Esophagus muscularis mucosa (tissue), 4 donors: Measurements from ENCODE around the gene ZFR. TPM values are rescaled to one million over a fixed set of nuclear protein-coding genes. Genes with fewer than 3 reads are reported as not detected.

Source experiments
- DNase-seq: peaks from one replicate; pipeline ENCODE4 v3.0.0-alpha.2; 2017; ENCODE audit errors: extremely low spot score
- H3K27ac ChIP-seq, 4 donors: fragments of 200-600 bp; sonication (generic); replicated peaks in 1 of 4; 1 replicate in 3 of 4; 2 replicates in 1 of 4; pipeline ENCODE4 v1.5.1; 2016 to 2019; ENCODE audit warnings: mild to moderate bottlenecking in 1 of 4
- H3K27me3 ChIP-seq, 4 donors: fragments of 200-600 bp; sonication (generic); one replicate each; pipeline versions ENCODE4 v1.5.1 to v1.6.0; 2016 to 2019
- H3K36me3 ChIP-seq, 4 donors: fragments of 200-600 bp; sonication (generic); one replicate each; pipeline ENCODE4 v1.5.1; 2016 to 2019
- H3K4me1 ChIP-seq, 4 donors: fragments of 200-600 bp; sonication (generic); one replicate each; pipeline ENCODE4 v1.5.1; 2016 to 2019
- H3K4me3 ChIP-seq, 4 donors: fragments of 200-600 bp; sonication (generic); 1 replicate in 2 of 4; 2 replicates in 2 of 4; pipeline ENCODE4 v1.5.1; 2016 to 2019; ENCODE audit warnings: mild to moderate bottlenecking in 4 of 4, moderate library complexity in 1 of 4
- H3K9me3 ChIP-seq, 4 donors: fragments of 200-600 bp; sonication (generic); 1 replicate in 3 of 4; 2 replicates in 1 of 4; pipeline ENCODE4 v1.5.1; 2016 to 2019
- EP300 ChIP-seq: sonication (generic); formaldehyde crosslinking; IDR thresholded peaks from one replicate; pipeline ENCODE4 v1.6.1; 2017; ENCODE audit warnings: antibody characterized with exemption
- POLR2A ChIP-seq: fragments of 450-650 bp; IDR thresholded peaks from one replicate; pipeline ENCODE4 v1.6.1; 2017; ENCODE audit warnings: antibody characterized with exemption, moderate library complexity, mild to moderate bottlenecking, low read depth
- POLR2AphosphoS5 ChIP-seq, 2 donors: sonication (generic); formaldehyde crosslinking; IDR thresholded peaks; one replicate each; pipeline ENCODE4 v1.6.1; 2017; ENCODE audit warnings: antibody characterized with exemption in 2 of 2
- WGBS: methylation state at CpG from one replicate; pipeline ENCODE4 v1.1.5; 2018; 5-methylcytosine and 5-hydroxymethylcytosine counted together
- intact Hi-C: fragments of 100-400 bp; cut with DNase I; formaldehyde crosslinking; loops from one replicate; pipeline ENCODE4 v1.15.1; 2023
- total RNA-seq, 4 donors: library from RNA; depleted of rRNA; stranded (reverse); fragments of >200 nt; gene quantifications; one replicate each; pipeline versions ENCODE4 v1.1.0 to v1.2.1, GENCODE V29; 2016
- TF ChIP-seq, protein P1 (sequence below), 3 experiments: fragments of 200-600 bp in 2 of 3; fragments of 450-650 bp in 1 of 3; sonication (generic) in 2 of 3; IDR thresholded peaks; one replicate each; pipeline ENCODE4 v1.5.1; 2017 to 2019; ENCODE audit warnings: antibody characterized with exemption in 3 of 3, mild to moderate bottlenecking in 2 of 3, moderate library complexity in 1 of 3

The ZFR gene
- total RNA-seq, 4 donors from 2014 or later, result 83.2 to 106 (median 92.4) TPM

DNA sequence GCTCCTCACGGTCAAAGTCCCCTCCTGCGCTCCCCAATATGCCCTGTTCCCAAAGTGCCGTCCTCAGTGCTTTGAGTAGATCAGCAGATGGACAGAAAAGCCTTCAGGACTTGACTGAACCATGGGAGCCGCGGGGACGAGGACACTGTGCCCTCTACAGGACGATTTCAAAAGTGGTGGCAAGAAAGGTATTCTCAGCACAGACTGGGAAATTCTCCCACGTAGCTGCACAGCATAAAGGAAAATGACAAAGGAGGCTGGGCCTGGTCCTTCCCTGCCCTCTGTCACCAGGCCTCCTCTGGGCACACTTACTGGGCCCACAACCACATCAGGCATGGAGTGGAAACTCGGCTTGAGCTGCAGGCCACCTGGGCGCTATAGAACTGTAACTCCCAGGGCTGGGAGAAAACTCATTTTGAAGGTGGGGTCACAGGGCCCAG, 115.1 kb downstream of the ZFR start:
- WGBS, result 59% methylated on average over 8 of the region's 10 CpGs
- H3K27ac ChIP-seq, result peak overlapping the region in 1 of 4 donors; percentile 5
- H3K9me3 ChIP-seq, result no peaks in the 10 kb centered on the region
- H3K36me3 ChIP-seq, result no peaks in the 10 kb centered on the region
- DNase-seq, result peak; percentile 92
- no peak for TF ChIP-seq POLR2A
- TF ChIP-seq, protein P1, sequence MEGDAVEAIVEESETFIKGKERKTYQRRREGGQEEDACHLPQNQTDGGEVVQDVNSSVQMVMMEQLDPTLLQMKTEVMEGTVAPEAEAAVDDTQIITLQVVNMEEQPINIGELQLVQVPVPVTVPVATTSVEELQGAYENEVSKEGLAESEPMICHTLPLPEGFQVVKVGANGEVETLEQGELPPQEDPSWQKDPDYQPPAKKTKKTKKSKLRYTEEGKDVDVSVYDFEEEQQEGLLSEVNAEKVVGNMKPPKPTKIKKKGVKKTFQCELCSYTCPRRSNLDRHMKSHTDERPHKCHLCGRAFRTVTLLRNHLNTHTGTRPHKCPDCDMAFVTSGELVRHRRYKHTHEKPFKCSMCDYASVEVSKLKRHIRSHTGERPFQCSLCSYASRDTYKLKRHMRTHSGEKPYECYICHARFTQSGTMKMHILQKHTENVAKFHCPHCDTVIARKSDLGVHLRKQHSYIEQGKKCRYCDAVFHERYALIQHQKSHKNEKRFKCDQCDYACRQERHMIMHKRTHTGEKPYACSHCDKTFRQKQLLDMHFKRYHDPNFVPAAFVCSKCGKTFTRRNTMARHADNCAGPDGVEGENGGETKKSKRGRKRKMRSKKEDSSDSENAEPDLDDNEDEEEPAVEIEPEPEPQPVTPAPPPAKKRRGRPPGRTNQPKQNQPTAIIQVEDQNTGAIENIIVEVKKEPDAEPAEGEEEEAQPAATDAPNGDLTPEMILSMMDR (IDR thresholded peaks at IDR 0.05), result peak; percentile 55 to 79 (median 71)
- peak in 1 of 2 donors; percentile 33 for TF ChIP-seq POLR2AphosphoS5 (IDR thresholded peaks at IDR 0.05)
- peaks cover 0 to 34% (median 22%) of the 10 kb centered on the region in 4 donors for H3K4me1 ChIP-seq
- intact Hi-C loops, result loop anchor here (2.0 kb wide), 1 partner anchor 97 kb away; no protein-coding TSS in a partner anchor
- no peaks in the 10 kb centered on the region for H3K27me3 ChIP-seq
- no peak overlapping the region for H3K4me3 ChIP-seq

DNA sequence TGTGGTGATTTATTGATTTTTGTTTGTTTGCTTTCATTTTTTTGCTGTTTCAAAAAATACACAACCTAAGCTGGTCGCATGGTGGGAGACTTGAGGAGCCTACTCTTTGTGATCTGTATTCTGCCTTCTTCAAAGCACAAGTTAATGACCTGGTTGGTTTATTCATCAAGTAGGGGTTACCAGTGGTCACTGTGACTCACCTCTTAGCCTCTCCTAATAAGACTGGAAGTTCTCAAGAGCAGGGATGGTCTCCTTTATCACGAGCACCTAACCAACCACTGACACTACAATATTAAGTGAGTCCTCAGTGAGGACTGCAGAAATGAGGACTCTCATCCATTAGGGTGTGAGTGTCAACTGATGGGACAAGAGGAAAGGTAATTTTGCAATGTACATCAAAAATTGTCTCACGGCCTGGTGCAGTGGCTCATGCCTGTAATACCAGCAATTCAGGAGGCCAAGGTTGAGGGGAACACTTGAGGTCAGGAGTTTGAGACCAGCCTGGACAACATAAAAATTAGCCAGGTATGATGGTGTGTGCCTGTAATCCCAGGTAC, 118.2 kb downstream of the ZFR start:
- intact Hi-C loops, result no loop called here
- Histone ChIP-seq H3K4me1 (peaks cover 0 to 26% (median 18%) of the 10 kb centered on the region in 4 donors), H3K36me3 (no peaks in the 10 kb centered on the region), H3K4me3 (no peak overlapping the region), H3K27me3 (no peaks in the 10 kb centered on the region), H3K27ac (no peak overlapping the region), H3K9me3 (no peaks in the 10 kb centered on the region)
- TF ChIP-seq EP300, result no peak
- no peak for TF ChIP-seq POLR2A
- no peak for TF ChIP-seq POLR2AphosphoS5 (IDR thresholded peaks at IDR 0.05)
- TF ChIP-seq, protein P1 (IDR thresholded peaks at IDR 0.05), result no peak
- WGBS, result 91% methylated on average over 3 of the region's 3 CpGs
- no peak for DNase-seq

DNA sequence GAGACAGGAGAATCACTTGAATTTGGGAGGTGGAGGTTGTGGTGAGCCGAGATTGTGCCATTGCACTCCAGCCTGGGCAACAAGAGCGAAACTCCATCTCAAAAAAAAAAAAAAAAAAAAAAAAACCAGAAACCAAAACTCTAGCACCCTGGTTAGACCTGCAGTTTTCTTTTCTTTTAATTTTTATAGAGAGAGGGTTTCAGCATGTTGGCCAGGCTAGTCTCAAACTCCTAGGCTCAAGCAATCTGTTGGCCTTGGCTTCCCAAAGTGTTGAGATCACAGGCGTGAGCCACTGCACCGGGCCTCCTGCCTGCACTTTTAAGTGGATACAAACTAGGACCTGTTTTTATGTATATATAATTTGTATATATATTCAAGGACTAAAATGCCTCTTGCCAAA, 118.9 kb downstream of the ZFR start:
- WGBS, result 89% methylated on average over 4 of the region's 4 CpGs
- DNase-seq, result no peak
- H3K4me1 ChIP-seq, result peaks cover 0 to 19% (median 14%) of the 10 kb centered on the region in 4 donors
- TF ChIP-seq POLR2AphosphoS5 (IDR thresholded peaks at IDR 0.05) (no peak), POLR2A (no peak), EP300 (no peak)
- TF ChIP-seq, protein P1 (IDR thresholded peaks at IDR 0.05), result no peak
- H3K4me3 ChIP-seq, result no peak overlapping the region
- intact Hi-C loops, result no loop called here
- no peaks in the 10 kb centered on the region for H3K27me3 ChIP-seq
- H3K36me3 ChIP-seq, result no peaks in the 10 kb centered on the region
- no peaks in the 10 kb centered on the region for H3K9me3 ChIP-seq
- no peak overlapping the region for H3K27ac ChIP-seq

DNA sequence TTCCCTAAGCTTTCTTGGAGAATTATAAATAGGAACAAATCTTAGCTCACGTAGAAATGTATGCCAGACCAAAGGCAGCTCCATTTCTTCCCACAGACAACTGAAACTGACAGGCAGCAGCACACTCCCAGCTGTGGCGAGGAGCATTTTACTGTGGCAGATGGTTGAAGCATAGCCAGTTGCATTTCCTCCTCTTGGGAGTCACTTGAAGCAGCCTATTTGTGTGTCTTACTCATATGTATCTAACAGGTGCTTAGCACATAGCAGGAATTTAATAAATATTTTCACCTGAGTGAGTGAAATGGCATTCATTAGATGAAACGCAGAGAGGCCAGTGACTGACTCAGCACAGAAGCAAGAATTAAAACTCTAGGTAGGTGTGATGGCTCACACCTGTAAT, 119.5 kb downstream of the ZFR start:
- TF ChIP-seq, protein P1 (IDR thresholded peaks at IDR 0.05), result no peak
- TF ChIP-seq EP300, result no peak
- no peak for TF ChIP-seq POLR2A
- TF ChIP-seq POLR2AphosphoS5 (IDR thresholded peaks at IDR 0.05), result no peak
- DNase-seq, result peak; percentile 34
- 38% methylated on average over 3 of the region's 3 CpGs for WGBS
- Histone ChIP-seq H3K4me1 (peaks cover 0 to 17% (median 11%) of the 10 kb centered on the region in 4 donors), H3K27ac (peak overlapping the region in 1 of 4 donors; percentile 7), H3K27me3 (no peaks in the 10 kb centered on the region), H3K9me3 (no peaks in the 10 kb centered on the region), H3K4me3 (no peak overlapping the region), H3K36me3 (no peaks in the 10 kb centered on the region)
- intact Hi-C loops, result no loop called here

DNA sequence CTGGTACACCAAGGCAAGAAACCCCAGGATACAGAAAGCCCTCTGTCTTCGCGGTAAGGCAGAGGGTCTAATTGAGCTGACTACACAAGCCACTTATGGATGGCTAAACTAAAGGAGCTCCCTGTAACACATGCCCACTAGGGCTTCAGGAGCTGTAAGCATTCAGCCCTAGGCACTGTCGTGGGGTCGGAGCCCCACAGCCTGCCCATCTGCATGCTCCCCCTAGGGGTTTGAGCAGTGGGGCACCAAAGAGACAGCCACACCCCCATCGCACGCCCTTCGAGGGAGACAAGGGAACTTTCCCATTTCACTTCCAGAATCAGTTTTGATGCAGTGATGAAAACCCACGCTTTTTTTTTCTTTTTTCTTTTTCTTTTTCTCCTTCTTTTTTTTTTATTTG, 120.8 kb downstream of the ZFR start:
- TF ChIP-seq, protein P1 (IDR thresholded peaks at IDR 0.05), result no peak
- TF ChIP-seq POLR2A (no peak), POLR2AphosphoS5 (IDR thresholded peaks at IDR 0.05) (no peak), EP300 (no peak)
- DNase-seq, result no peak
- Histone ChIP-seq H3K27ac (no peak overlapping the region), H3K27me3 (no peaks in the 10 kb centered on the region), H3K4me3 (no peak overlapping the region), H3K36me3 (no peaks in the 10 kb centered on the region), H3K4me1 (peaks cover 0 to 7% (median 3%) of the 10 kb centered on the region in 4 donors), H3K9me3 (no peaks in the 10 kb centered on the region)
- WGBS, result 82% methylated on average over 8 of the region's 8 CpGs
- intact Hi-C loops, result no loop called here
